Measurements from ENCODE around the gene DUSP15.
"Not testable (repeated sequence)": the region's sequence is repeated elsewhere in the genome, so short reads cannot be mapped to it uniquely, and the experiment has no call there.

The DUSP15 gene

DNA sequence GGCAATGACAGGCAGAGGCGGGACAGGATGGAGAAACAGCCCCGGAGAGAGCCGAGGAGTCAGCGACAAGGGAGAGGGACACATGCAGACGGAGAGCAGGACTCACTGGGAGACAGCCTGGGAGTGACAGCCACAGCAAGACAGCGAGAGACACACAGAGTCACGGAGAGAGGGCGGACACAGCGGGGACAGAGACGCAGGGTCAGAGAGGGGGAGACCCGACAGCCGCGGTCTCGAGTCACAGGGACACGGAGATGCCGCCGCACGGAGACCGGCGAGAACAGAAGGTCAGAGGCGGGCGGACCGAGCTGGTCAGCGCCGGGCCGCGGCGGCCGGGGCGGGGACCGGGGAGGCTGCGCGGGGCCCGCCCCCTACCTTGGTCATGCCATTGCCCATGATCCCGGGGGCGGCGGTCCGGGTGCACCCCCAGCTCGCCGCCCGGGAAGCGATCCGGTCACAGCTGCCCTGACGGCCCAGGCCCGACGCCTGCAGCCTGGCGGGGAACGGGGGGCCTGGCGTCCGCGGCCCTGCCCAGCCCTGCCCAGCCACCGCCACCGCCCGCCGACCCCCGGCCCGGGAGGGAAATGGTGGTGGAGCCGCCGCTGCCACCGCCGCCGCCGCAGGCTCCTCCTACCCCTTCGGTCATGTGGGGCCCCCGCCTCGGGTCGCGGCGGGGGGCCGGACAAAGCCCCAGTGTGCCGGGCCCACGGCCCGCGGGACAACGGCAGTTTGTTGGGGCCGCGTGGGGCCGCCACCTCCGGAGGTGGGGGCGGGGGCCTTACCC is at the start of gene DUSP15, which contains the start of gene TTLL9:
Gene DUSP15, minus strand, starts transcription at position 586 of the 784 bp plus-strand sequence. Its CDS starts 190 bp downstream, at position 396.
Gene TTLL9, plus strand, starts transcription at position 693 of the 784 bp plus-strand sequence. CDS start 493 bp downstream, outside the sequence.
- DNase-seq: no peak

- DNase-seq: no peak
Observed at GRCh38 chr20:31919410-31920155, 49.3 kb upstream of the DUSP15 start.

- no peak for DNase-seq
Observed at GRCh38 chr20:31918466-31919105, 48.3 kb upstream of the DUSP15 start.

GRCh38 chr20:31917962-31918412 is 47.7 kb upstream of the DUSP15 start:
- DNase-seq: not testable (repeated sequence)

GRCh38 chr20:31916708-31917107 is 46.4 kb upstream of the DUSP15 start:
- no peak for DNase-seq

DNA sequence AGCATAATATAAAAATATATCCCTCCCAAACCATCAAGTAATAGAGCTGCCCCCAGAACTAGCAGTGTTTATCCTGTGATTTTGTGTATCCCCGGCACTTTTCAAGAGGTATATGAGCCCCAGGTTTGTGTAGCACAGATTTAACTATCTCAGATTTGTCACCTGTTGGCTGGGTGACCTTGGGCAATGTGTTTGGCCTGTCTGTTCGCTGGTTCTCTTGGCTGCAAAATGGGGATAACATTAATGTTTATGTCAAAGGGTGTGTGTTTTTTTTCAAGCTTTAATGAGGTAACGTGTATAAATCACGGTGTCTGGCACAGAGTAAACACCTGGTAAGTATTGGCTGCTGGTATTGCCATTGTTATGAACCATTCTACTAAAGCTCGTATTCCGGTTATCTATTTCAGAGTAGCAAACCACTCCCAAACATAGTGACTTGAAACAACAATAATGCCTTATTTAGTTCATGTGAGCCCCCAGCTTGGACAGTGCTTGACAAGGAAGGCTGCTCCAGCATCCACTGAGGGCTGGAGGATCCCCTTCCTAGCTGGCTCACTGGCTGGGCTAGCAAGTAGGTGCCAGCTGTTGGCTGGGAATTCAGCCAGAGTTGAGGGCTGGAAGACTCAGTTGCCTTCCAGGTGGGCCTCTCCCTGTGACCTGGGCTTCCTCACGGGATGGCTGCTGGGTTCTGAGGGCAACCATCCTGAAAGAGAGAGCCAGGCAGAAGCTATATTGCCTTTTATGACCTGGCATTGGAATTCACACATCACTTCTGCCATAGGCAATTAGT is 45.4 kb upstream of the DUSP15 start:
- no peak for DNase-seq

DNA sequence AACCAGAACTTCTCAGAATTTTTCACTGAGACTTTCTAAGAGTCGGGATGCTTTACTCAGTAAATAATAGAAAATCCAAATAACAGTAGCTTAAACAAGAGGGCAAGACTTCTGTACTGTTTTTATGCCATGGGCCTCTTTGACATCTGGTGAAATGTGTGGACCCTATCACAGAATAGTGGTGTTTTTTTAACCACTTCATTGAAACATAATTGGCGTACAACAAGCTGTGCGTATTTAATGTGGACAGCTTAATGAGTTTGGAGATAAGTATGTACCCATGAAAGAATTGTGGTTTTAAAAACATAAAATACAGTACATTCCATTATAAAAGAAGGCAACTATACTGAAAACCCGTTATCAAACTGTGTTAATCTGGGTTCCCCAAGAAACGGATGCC is 43.8 kb upstream of the DUSP15 start:
- no peak for DNase-seq

DNA sequence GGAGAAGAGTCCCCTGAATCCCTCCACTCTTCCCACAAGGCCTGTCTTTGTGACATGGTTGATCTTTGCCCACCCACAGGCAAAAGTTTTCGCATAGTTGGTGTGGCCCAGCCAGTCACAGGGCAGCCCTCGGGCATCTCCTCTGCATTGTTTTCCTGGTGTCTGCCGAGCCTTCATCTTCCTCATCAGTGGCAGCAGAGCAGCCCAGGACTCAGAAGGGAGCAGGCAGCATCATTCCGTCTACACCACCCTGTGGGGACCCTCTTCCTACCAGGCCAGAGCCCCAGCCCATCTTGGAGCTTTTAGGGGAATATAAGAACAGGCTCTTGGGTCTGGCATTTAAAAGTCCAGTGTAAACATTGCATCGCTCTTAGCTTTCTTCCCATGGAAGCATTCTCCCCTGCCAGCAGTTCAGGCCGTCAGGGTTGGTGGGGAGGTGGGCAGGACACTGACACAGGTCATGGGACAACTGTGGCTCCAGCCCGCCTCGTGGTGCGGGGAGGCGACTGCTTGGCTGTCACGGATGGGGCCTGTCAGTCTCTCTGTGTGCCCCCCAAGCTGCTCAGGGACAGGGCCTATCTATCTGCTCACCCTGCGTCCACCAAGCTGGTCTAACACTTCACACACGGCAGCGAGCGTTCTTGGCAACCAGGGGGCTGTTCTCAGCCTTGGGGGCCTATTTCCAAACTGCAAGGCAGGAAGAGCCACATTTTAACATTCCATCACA is 43.3 kb upstream of the DUSP15 start:
- no peak for DNase-seq

GRCh38 chr20:31910071-31910803 is 39.9 kb upstream of the DUSP15 start:
- DNase-seq: no peak

- DNase-seq: no peak
Observed at GRCh38 chr20:31909253-31910070, 39.1 kb upstream of the DUSP15 start.

- DNase-seq: no peak
Observed at GRCh38 chr20:31908424-31908823, 38.1 kb upstream of the DUSP15 start.

DNA sequence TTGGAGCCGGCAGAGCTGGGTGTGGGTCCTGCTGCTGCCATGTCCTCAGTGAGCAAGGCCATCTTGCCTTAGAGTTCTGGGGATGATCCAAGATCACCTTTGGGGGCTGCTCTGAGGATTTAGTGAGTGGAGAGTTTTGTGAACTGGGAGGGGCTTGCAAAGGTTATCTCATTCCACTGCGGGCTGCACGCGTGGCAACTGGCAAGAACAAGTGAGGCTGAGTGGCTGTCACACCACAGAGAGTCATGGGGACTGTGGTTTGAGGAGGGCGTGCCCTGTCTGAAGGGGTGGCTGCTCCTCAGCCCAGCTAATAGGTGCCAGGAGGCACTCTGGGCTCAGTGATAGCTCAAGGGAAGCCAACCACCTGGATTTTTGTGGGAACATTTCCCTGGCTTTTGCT is 37.7 kb upstream of the DUSP15 start:
- DNase-seq: no peak

DNA sequence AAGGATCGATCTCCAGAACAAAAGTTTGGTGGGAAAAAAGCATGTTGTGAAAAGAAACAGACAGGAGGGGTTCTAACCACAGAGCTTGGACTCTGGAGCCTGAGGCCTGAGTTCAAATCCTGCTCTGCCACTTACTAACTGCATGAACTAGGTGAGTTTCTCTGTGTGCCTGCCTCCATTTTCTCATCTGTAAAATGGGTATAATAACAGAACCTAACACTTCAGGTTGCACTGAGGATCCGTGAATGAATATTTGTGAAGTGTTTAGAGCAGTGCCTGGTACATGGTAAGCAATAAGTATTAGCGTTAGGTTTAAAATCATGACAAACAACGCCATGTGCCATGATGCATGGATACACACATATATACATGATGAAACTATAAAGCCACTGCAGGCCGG is 36.7 kb upstream of the DUSP15 start:
- DNase-seq: no peak

- DNase-seq: no peak
Observed at GRCh38 chr20:31906001-31906400, 35.7 kb upstream of the DUSP15 start.

GRCh38 chr20:31903627-31904386 is 33.5 kb upstream of the DUSP15 start:
- DNase-seq: no peak

DNA sequence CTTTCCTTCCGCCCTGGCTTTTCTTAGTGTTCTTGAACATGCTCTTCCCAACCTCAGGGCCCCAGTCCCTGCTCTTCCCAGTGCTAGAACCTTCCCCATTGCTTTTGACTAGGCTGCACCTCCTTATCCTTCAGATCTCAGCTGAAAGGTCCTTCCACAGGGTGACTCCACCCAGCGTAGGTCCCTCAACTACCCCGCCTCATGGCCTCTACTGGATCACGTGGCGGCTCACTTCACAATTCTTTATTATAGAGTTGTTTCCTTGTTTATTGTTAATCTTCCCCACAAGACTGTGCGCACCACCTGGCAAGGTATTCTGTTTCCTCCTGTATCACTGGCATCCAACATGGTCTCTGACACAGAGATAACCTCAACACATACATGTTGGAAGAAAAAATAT is 31.3 kb upstream of the DUSP15 start:
- no peak for DNase-seq

GRCh38 chr20:31897541-31897940 is 27.2 kb upstream of the DUSP15 start:
- DNase-seq: no peak

- DNase-seq: no peak
Observed at GRCh38 chr20:31896049-31896448, 25.7 kb upstream of the DUSP15 start.

GRCh38 chr20:31894980-31895675 is 24.8 kb upstream of the DUSP15 start:
- peak; percentile 47 to 75 for DNase-seq

All from CD4-positive, alpha-beta T cell treated with Interleukin-4 for 1 hour (primary cell).